Mesenteric fat pad (tissue), 1 donor: ENCODE results near the gene ROM1. TPM values are rescaled to one million over a fixed set of nuclear protein-coding genes. Genes with fewer than 3 reads are reported as not detected.
"Not testable (repeated sequence)": the region's sequence is repeated elsewhere in the genome, so short reads cannot be mapped to it uniquely, and the experiment has no call there.

Experiments used
- DNase-seq: peaks from one replicate; pipeline ENCODE4 v3.0.0-alpha.2; 2020; ENCODE audit warnings: low spot score
- total RNA-seq: library from RNA; stranded (reverse); fragmentation: NEBNext Ultra II Directional; extraction: Animal tissue kit (Norgen Biotek cat#: 25700); gene quantifications from one replicate; pipeline ENCODE4 v1.2.1, GENCODE V29; 2021
- donor health status: DM: yes; HTN: yes; CAD: no.

The ROM1 gene
- total RNA-seq, 1 donor from 2014 or later, result 6.7 TPM

DNA sequence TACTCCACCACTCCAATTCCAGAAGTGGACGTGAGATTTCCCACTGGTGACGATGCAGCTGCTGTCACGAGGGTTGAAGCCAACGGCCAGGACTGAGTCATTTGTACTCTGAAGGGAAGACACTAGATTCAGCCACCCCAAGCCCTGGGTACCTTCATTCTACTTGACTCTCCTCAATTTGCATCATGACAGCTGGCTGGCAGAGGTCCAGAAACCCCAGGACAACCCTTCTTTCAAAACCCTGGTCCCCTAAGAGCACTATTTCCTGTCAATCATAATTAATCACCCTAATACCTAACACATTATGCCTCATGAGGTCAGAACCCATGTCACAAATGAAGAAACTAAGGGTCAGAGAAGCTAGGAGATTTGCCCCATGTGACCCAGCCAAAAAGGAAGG, 5.3 kb upstream of the ROM1 start:
- no peak for DNase-seq

DNA sequence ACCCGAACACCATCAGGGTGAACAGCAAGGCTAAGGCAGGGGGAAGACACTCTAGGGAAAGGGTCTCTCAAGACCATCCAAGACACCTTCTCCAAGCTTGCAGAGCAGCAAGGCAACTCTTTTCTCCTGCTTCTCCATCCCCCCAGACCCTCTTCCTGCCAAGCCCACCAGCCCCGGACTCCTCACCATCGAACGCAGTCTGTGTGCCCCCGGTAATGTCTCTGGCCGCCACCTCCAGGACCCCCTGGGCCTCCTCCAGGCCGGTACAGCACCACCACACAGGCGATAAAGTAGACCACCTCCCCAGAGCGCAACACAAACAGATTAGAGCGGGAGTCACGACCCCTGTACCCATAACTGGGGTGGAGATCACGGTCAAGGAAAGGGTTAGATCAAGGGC, 4.3 kb upstream of the ROM1 start:
- no peak for DNase-seq

DNA sequence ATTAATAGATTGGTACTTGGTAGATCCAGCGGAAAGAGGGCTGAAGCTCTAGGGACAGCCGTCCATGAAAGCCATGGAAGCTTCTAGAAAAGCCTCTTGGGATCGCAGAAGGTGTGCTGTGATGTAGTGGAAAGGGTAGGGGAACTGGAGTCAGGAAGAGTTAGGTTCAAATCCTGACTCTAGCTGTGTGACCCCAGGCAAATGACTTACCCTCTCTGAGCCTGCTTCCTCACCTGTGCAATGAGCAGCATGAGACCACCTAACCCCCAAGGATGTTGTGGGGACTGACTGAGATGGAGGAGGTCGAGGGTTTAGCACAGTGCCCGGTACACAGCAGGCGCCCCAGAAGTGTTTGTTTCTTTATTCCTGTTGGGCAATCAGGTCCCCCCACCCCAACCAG, 2.7 kb upstream of the ROM1 start:
- DNase-seq, result no peak

- DNase-seq, result no peak
Observed at GRCh38 chr11:62610814-62611704, 2.0 kb upstream of the ROM1 start.

GRCh38 chr11:62611705-62612365, 1.2 kb upstream of the ROM1 start:
- no peak for DNase-seq

DNA sequence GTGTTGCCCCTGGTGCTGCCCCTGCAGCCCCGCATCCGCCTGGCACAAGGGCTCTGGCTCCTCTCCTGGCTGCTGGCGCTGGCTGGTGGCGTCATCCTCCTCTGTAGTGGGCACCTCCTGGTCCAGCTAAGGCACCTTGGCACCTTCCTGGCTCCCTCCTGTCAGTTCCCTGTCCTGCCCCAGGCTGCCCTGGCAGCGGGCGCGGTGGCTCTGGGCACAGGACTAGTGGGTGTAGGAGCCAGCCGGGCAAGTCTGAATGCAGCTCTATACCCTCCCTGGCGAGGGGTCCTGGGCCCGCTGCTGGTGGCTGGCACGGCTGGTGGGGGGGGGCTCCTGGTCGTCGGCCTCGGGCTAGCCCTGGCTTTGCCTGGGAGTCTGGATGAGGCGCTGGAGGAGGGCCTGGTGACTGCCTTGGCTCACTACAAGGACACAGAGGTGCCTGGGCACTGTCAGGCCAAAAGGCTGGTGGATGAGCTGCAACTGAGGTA, 278 bp downstream of the ROM1 start:
- DNase-seq, result no peak

- DNase-seq, result no peak
Observed at GRCh38 chr11:62614275-62614674, 1.2 kb downstream of the ROM1 start.

DNA sequence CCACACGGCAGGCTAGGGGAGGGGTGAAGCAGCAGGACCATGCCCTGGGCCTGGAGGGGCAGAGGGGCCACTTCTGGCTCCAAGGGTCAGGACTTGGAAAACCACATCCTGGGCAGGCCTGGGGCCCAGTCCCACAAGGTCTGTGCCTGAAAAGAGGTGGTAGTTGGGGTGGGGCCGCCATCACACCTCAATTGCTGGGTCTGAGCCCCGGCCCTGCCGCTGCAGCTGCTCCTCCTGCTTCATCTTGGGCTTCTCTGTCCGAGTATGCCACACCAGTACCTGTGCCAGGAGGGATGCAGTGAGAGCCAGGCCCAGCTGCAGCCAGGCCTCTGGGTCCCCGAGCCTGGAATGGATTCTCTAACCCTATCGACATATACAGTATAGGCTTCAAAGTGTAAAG, 2.5 kb downstream of the ROM1 start:
- DNase-seq, result no peak

DNA sequence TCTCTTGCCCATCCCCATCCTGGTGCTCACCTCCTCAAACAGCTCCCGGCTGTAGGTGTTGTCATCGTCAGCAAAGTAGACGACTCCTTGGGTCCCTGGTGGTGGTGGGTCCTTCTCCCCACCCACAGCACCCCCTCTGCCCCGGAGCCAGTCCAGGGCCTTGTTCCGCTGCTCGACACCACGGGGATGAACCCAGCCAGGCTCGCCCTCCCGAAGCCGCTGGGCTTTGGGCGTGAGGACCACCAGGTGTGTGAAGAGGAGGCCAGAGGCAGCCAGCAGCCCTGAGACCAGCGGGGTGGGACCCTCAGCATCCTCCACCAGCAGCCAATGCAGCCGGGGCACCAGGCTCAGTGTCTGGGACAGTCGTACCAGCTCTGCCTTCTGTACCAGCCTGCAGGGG, 3.9 kb downstream of the ROM1 start:
- not testable (repeated sequence) for DNase-seq

DNA sequence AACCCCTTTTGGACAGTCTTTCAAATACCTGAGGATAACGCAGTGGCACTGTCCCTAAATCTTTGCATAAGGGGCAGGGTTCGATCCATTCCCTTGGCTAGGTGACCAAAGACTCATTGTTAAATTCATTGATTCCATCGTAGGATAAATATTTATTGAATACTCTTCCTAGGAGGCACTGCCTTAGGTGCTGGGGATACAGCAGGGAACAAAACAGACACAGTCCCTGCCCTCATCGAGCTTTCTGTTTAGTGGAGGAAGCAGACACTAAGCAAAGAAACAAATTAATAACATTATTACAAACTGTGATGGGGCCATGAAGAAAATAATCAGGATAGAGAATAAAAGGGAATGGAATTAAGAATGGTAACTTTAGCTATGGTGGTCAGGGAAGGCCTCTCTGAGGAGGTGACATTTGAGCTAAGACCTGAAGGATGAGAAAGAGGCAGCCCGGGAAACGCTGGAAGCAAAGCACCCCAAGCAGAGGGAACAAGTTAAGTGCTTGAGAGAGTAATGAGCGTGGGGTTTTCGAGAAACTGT, 8.0 kb downstream of the ROM1 start:
- no peak for DNase-seq

- peak; percentile 100 for DNase-seq
Observed at GRCh38 chr11:62621567-62622470, 8.8 kb downstream of the ROM1 start, which contains the start of gene B3GAT3. Gene B3GAT3, minus strand, starts transcription at chr11:62621986. Its CDS starts 39 bp downstream, at chr11:62621947.

GRCh38 chr11:62622476-62623089, 9.5 kb downstream of the ROM1 start:
- no peak for DNase-seq

DNA sequence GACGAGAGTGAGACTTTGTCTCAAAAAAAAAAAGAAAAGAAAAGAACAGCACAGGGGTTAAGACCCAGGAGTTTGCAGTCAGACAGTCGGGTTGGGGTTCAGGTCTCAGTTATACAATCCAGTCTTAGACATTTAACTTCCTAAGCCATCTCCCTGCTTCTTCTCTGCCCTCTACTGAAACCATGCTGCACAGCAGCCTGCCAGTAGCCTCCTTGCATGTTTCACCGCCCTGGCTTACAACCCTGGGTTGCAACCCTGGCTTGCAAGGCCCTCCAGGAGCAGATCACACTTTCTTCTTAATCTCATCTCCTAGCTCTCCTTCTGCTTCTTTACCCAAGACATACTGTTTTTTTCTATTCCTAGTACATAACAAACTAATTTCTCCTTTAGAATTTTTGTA, 14.7 kb downstream of the ROM1 start:
- no peak for DNase-seq

DNA sequence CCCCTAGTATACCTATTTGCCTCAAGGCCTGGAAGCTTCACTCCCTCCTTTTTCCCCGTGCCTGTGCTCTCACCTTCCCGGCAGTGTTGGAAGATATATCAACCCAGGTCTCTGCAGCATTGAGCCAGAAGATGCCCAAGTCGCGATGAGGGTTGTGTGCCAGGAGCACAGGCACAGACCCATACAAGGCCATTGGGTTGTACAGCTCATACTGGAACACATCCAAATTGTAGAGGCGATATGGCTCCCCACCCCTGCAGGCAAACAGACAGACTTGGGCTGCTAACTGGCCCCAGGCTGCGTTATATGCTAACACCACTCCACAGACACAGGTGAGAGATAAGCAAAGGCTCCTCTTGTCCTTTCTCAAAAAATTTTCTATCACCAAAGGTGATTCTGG, 19.4 kb downstream of the ROM1 start:
- no peak for DNase-seq

DNA sequence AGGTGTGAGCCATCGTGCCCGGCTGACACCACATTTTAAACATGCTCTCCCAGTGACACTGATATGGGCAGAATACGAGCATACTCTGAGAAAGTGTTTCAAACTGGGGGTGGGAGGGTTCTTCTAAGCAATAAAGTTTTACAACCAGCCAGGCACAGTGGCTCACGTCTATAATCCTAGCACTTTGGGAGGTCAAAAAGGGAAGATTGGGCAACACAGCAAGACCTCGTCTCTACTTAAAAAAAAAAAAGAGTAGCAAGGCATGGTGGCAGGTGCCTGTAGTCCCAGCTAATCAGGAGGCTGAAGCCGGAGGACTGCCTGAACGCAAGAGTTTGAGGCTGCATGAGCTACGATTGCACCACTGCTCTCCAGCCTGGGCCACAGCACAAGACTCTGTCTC, 31.2 kb downstream of the ROM1 start:
- no peak for DNase-seq

DNA sequence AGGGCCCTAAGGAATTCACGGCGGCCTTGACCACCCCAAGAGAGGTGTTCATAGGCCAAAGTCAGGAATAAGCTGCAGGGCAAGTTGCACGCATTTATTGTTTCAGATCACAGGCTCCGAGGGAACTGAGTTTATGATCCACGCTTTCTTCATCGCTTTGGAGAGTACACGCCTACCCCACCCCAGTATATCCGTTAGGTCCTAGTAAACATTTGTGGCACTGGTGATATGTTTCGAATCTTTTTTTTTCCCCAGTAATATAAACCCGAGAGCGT, 32.6 kb downstream of the ROM1 start:
- DNase-seq, result no peak

DNA sequence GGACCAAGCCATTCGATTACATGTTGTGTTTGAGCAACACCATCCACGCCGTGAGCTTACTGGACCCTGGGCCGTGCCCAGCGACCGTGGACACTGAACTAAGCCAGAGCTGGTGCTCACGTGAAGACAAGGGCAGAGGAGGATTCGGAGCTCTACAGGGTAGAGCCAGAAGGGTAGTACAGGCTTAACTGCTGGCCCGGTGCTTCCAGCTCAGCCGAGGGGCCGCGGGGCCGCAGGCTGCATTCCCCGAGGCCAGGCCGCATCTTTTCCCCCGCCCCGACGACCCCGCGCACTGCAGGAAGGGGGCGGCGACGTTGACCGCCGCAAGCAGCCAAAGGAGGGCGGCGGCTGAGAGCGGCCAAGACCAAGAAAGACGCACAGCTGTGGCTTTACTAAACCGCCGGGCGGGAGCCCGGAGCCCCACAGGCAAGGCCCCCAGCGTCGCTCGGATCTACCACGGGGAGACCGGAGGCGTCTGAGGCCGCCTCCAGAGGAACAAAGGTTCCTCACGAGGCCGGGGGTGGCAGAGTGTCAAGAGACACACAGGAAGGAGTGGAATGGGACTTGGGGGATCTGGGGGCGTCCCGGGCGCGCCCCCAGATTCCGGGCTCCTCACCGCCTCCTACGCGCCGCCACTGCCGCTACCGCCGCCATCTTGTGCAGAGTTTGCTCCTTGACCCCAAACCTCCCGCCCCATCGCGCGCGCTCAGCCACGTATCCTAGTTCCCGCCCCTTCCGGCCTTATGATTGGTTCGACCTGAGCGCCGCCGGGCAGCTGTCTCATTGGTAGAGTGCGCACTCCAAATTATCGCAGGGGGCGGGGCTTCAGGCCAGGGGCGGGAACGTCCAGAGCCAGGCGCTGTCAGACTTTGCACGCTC, 33.1 kb downstream of the ROM1 start, which contains the start of gene GANAB:
GANAB (minus strand) TSS at position 668 of the 879 bp plus-strand sequence; CDS start at position 654, 14 bp downstream.
- peak; percentile 100 for DNase-seq

GRCh38 chr11:62646825-62647608, 34.0 kb downstream of the ROM1 start:
- no peak for DNase-seq

- no peak for DNase-seq
Observed at GRCh38 chr11:62647609-62648005, 34.5 kb downstream of the ROM1 start.
